ENCODE data around the gene ZNF385D. TPM values are rescaled to one million over a fixed set of nuclear protein-coding genes. Genes with fewer than 3 reads are reported as not detected.

The ZNF385D gene
- total RNA-seq, 1 experiment from 2014 or later = not detected

DNA sequence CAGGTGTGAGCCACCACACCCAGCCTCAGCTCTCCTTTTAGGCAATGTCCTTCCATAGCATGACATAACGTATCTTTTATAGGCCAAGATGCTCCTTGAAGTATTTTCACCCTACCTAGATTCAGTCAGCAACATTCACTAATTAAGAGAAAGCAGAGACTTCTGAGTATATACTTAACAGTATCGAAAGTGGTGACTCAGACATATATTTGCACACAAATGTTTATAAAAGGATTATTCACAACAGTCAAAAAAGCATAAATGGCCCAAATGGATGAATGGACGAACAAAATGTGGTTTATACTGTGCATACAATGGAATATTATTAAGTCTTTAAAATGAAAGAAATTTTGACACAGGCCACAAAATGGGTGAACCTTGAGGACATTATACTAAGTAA, 108.6 kb downstream of the ZNF385D start:
- Mint-ChIP-seq H3K4me3 (ENCODE audit: unreplicated experiment) (no peak overlapping the region), H3K27ac (ENCODE audit: unreplicated experiment) (no peak overlapping the region), H3K36me3 (ENCODE audit: insufficient read depth, unreplicated experiment) (no peaks in the 10 kb centered on the region), H3K9me3 (ENCODE audit: unreplicated experiment) (no peaks in the 10 kb centered on the region), H3K4me1 (ENCODE audit: low read depth, unreplicated experiment) (no peaks in the 10 kb centered on the region), H3K27me3 (ENCODE audit: insufficient read depth, unreplicated experiment) (no peaks in the 10 kb centered on the region)
- H3K27me3 ChIP-seq (replicated peaks; ENCODE audit: control insufficient read depth, insufficient read depth, low read length) = no peaks in the 10 kb centered on the region
- H3K4me3 ChIP-seq (ENCODE audit: low read depth, low read length) = no peak overlapping the region
- ChIA-PET CTCF (no interaction called here), POLR2A (no interaction called here)
- intact Hi-C loops (cut with micrococcal nuclease; ENCODE audit: unreplicated experiment) = no loop called here
- no peaks in the 10 kb centered on the region for H3K4me1 ChIP-seq
- no peaks in the 10 kb centered on the region for H3K36me3 ChIP-seq (ENCODE audit: control insufficient read depth, insufficient read depth, low read length)
- DNase-seq = no peak
- no TSS peak for BruUV-seq (replicated peaks)
- no peak for TF ChIP-seq CTCF (IDR thresholded peaks at IDR 0.05; ENCODE audit: insufficient read depth in 1 of 2, low read depth in 1 of 2, low read length in 1 of 2, severe bottlenecking in 1 of 2, unreplicated experiment in 1 of 2)
- no peaks in the 10 kb centered on the region for H3K9me3 ChIP-seq

- no peaks in the 10 kb centered on the region for H3K36me3 Mint-ChIP-seq (ENCODE audit: insufficient read depth, unreplicated experiment)
- H3K27ac Mint-ChIP-seq (ENCODE audit: unreplicated experiment) = no peak overlapping the region
- no peaks in the 10 kb centered on the region for H3K4me1 Mint-ChIP-seq (ENCODE audit: low read depth, unreplicated experiment)
- ChIA-PET CTCF (no interaction called here), POLR2A (no interaction called here)
- H3K9me3 ChIP-seq = no peaks in the 10 kb centered on the region
- H3K9me3 Mint-ChIP-seq (ENCODE audit: unreplicated experiment) = no peaks in the 10 kb centered on the region
- H3K27me3 Mint-ChIP-seq (ENCODE audit: insufficient read depth, unreplicated experiment) = no peaks in the 10 kb centered on the region
- no peaks in the 10 kb centered on the region for H3K36me3 ChIP-seq (ENCODE audit: control insufficient read depth, insufficient read depth, low read length)
- no TSS peak for BruUV-seq (replicated peaks)
- H3K4me3 ChIP-seq (ENCODE audit: low read depth, low read length) = no peak overlapping the region
- TF ChIP-seq CTCF (IDR thresholded peaks at IDR 0.05; ENCODE audit: insufficient read depth in 1 of 2, low read depth in 1 of 2, low read length in 1 of 2, severe bottlenecking in 1 of 2, unreplicated experiment in 1 of 2) = no peak
- H3K27me3 ChIP-seq (replicated peaks; ENCODE audit: control insufficient read depth, insufficient read depth, low read length) = no peaks in the 10 kb centered on the region
- H3K4me1 ChIP-seq = no peaks in the 10 kb centered on the region
- DNase-seq = no peak
- no peak overlapping the region for H3K4me3 Mint-ChIP-seq (ENCODE audit: unreplicated experiment)
- intact Hi-C loops (cut with micrococcal nuclease; ENCODE audit: unreplicated experiment) = no loop called here
These were observed 109.1 kb downstream of the ZNF385D start for GRCh38 chr3:21641959-21642358.

GRCh38 chr3:21638488-21638887, 112.5 kb downstream of the ZNF385D start:
- Histone ChIP-seq H3K27me3 (replicated peaks; ENCODE audit: control insufficient read depth, insufficient read depth, low read length) (no peaks in the 10 kb centered on the region), H3K4me3 (ENCODE audit: low read depth, low read length) (no peak overlapping the region), H3K9me3 (no peaks in the 10 kb centered on the region), H3K36me3 (ENCODE audit: control insufficient read depth, insufficient read depth, low read length) (no peaks in the 10 kb centered on the region), H3K4me1 (no peaks in the 10 kb centered on the region)
- Mint-ChIP-seq H3K4me1 (ENCODE audit: low read depth, unreplicated experiment) (no peaks in the 10 kb centered on the region), H3K36me3 (ENCODE audit: insufficient read depth, unreplicated experiment) (no peaks in the 10 kb centered on the region), H3K27ac (ENCODE audit: unreplicated experiment) (no peak overlapping the region), H3K27me3 (ENCODE audit: insufficient read depth, unreplicated experiment) (peaks cover 3% of the 10 kb centered on the region), H3K4me3 (ENCODE audit: unreplicated experiment) (no peak overlapping the region), H3K9me3 (ENCODE audit: unreplicated experiment) (no peaks in the 10 kb centered on the region)
- CTCF ChIA-PET = no interaction called here
- POLR2A ChIA-PET = no interaction called here
- DNase-seq = no peak
- intact Hi-C loops (cut with micrococcal nuclease; ENCODE audit: unreplicated experiment) = no loop called here
- BruUV-seq (replicated peaks) = no TSS peak
- no peak for TF ChIP-seq CTCF (IDR thresholded peaks at IDR 0.05; ENCODE audit: insufficient read depth in 1 of 2, low read depth in 1 of 2, low read length in 1 of 2, severe bottlenecking in 1 of 2, unreplicated experiment in 1 of 2)

Measured in Caco-2 (cell line).